ENCODE results near the gene BTRC.

Gene BTRC

DNA sequence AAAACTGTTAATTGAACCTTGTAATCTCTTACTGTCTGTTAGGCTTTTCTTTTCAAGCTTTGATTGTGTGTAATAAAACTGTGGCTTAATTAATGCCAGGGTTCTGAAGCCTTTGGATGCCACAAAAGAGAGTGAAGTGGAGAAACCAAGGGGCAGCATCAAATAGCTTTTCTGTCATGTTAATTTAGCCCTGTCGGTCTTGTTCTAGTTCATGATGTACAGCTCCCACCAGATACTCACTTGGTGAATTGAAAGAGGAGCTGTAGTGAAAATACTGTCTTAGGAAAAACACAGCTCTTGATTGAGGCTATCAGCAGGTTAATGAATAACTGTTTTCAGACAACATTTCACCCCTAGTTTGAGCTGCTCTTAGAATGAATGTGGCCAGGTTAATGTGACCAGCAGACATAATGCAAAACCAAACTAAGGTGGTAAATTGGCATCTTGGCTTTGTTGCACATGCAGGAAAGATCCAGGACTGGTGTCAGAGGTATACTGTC lies 139.9 kb downstream of the BTRC start:
- no peak for DNase-seq (ENCODE audit: low read depth)
- no peak for TF ChIP-seq MYC (IDR thresholded peaks at IDR 0.05; ENCODE audit: low read depth, low read length)
- TF ChIP-seq, protein P1, sequence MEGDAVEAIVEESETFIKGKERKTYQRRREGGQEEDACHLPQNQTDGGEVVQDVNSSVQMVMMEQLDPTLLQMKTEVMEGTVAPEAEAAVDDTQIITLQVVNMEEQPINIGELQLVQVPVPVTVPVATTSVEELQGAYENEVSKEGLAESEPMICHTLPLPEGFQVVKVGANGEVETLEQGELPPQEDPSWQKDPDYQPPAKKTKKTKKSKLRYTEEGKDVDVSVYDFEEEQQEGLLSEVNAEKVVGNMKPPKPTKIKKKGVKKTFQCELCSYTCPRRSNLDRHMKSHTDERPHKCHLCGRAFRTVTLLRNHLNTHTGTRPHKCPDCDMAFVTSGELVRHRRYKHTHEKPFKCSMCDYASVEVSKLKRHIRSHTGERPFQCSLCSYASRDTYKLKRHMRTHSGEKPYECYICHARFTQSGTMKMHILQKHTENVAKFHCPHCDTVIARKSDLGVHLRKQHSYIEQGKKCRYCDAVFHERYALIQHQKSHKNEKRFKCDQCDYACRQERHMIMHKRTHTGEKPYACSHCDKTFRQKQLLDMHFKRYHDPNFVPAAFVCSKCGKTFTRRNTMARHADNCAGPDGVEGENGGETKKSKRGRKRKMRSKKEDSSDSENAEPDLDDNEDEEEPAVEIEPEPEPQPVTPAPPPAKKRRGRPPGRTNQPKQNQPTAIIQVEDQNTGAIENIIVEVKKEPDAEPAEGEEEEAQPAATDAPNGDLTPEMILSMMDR (IDR thresholded peaks at IDR 0.05; ENCODE audit: low read depth, low read length) = no peak
- TF ChIP-seq POLR2A (IDR thresholded peaks at IDR 0.05; ENCODE audit: extremely low read depth, insufficient read length) = no peak
- TF ChIP-seq, protein P2, sequence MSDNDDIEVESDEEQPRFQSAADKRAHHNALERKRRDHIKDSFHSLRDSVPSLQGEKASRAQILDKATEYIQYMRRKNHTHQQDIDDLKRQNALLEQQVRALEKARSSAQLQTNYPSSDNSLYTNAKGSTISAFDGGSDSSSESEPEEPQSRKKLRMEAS (IDR thresholded peaks at IDR 0.05; ENCODE audit: low read depth, low read length) = no peak
- H3K4me3 ChIP-seq (ENCODE audit: low read depth, low read length) = no peak overlapping the region

DNA sequence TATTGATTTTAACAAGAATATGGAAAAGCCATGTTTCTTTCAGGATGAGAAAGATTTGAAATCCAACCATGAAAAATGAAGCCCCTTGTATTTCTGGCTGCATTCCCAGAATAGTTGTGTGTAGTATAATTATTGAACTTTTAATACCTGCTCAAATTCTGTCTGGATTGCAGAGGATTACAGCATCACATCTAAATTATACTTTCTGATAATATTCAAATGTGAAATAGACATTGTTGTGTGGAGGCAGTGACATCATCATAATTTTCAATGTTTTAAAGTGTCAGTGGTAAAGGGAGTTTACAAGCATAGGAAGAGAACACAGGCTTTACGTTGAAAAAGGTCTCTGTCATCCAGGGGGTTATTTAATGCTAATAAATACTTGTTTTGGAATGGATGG lies 140.7 kb downstream of the BTRC start:
- no peak for DNase-seq (ENCODE audit: low read depth)
- no peak for TF ChIP-seq MYC (IDR thresholded peaks at IDR 0.05; ENCODE audit: low read depth, low read length)
- TF ChIP-seq, protein P1 (IDR thresholded peaks at IDR 0.05; ENCODE audit: low read depth, low read length) = no peak
- TF ChIP-seq, protein P2 (IDR thresholded peaks at IDR 0.05; ENCODE audit: low read depth, low read length) = no peak
- no peak for TF ChIP-seq POLR2A (IDR thresholded peaks at IDR 0.05; ENCODE audit: extremely low read depth, insufficient read length)
- H3K4me3 ChIP-seq (ENCODE audit: low read depth, low read length) = no peak overlapping the region

DNA sequence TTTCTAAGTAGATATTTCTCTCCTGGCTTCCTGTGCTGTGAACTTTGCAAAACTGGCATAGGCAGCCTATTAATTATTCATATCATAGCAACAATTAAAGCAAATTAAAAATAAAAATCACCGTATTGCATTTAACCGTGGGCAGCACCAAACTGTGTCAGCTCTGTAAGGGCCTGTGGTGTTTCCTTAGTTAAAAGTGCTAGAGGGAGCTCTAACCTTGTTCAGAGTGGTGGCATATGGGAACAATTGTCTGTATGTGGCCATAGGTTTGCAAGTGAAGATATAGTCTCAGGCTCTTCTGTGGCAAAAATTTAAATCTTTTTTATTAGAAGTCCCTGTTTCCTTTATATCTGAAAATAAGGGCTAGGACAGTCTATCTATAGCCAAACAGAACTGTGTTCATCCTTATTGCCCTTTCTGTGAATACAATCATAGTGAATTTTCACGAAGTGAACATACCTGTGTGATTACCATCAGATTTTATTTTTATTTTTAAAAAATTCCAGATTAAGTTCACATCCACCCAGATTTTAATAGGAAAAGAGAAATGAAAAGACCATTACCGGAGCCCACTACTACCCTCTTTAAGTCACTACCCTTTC lies 141.5 kb downstream of the BTRC start:
- no peak overlapping the region for H3K4me3 ChIP-seq (ENCODE audit: low read depth, low read length)
- peak; percentile 30 for DNase-seq (ENCODE audit: low read depth)
- TF ChIP-seq, protein P2 (IDR thresholded peaks at IDR 0.05; ENCODE audit: low read depth, low read length) = no peak
- TF ChIP-seq POLR2A (IDR thresholded peaks at IDR 0.05; ENCODE audit: extremely low read depth, insufficient read length) (no peak), MYC (IDR thresholded peaks at IDR 0.05; ENCODE audit: low read depth, low read length) (no peak)
- TF ChIP-seq, protein P1 (IDR thresholded peaks at IDR 0.05; ENCODE audit: low read depth, low read length) = peak; percentile 45

- DNase-seq (ENCODE audit: low read depth) = no peak
- TF ChIP-seq, protein P1 (IDR thresholded peaks at IDR 0.05; ENCODE audit: low read depth, low read length) = no peak
- no peak for TF ChIP-seq MYC (IDR thresholded peaks at IDR 0.05; ENCODE audit: low read depth, low read length)
- TF ChIP-seq POLR2A (IDR thresholded peaks at IDR 0.05; ENCODE audit: extremely low read depth, insufficient read length) = no peak
- TF ChIP-seq, protein P2 (IDR thresholded peaks at IDR 0.05; ENCODE audit: low read depth, low read length) = no peak
- H3K4me3 ChIP-seq (ENCODE audit: low read depth, low read length) = no peak overlapping the region
Measured at GRCh38 chr10:101504438-101504837, 150.5 kb downstream of the BTRC start.

DNA sequence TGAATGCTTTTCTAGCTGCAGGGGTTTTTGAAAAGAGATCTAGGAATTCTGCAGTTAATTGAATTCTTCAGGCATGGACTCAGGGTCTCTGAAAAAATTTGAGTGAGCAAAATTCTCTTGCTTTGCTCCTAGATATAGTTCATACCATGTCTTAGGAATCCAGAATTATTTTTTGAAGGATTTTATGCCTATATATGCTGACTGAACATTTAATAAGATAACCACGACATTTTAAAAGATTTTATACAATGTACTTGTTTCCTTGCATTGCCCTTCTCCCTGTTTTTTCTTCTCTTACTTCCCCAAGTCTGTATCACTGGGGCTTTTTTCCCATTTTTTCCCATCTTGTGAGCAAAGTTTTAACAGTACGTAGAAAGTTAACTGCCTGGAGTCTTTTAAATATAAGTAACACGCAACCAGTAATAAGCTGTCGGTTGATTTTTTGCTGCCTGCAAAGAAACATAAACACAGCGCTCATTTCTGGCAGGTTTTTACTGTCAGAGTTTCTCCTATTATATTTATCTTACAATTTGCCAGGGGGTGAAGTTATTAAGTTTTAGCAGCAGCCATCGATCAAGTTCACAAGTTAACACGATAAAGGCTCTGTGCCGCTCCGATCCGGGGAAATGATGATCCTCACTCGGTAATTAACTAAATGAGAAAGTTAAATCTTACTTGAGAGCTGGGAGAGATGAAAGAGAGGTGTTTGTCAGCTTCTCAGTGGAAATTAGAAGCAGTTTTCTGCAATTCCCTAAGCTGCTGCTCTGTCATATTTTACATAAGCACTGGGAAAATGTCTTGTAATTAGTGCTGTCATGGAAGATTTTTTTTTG lies 153.1 kb downstream of the BTRC start:
- H3K4me3 ChIP-seq (ENCODE audit: low read depth, low read length) = no peak overlapping the region
- no peak for TF ChIP-seq MYC (IDR thresholded peaks at IDR 0.05; ENCODE audit: low read depth, low read length)
- TF ChIP-seq, protein P2 (IDR thresholded peaks at IDR 0.05; ENCODE audit: low read depth, low read length) = no peak
- no peak for TF ChIP-seq POLR2A (IDR thresholded peaks at IDR 0.05; ENCODE audit: extremely low read depth, insufficient read length)
- TF ChIP-seq, protein P1 (IDR thresholded peaks at IDR 0.05; ENCODE audit: low read depth, low read length) = no peak
- DNase-seq (ENCODE audit: low read depth) = no peak

Measured in NB4 (cell line).